Smooth muscle cell (in vitro differentiated cells): ENCODE measurements around the gene RPH3AL. TPM values are rescaled to one million over a fixed set of nuclear protein-coding genes. Genes with fewer than 3 reads are reported as not detected.

Experiments used
- DNase-seq: peaks from one replicate; lab custom pipeline; 2025; ENCODE audit not compliant: unreplicated experiment; lab: John Stamatoyannopoulos, UW
- H2AFZ ChIP-seq: fragments of 200-600 bp; sonication (generic); 2 replicates; pipeline ENCODE4 v1.6.0; 2016; ENCODE audit warnings: antibody characterized with exemption, low read depth, mild to moderate bottlenecking
- H3F3A ChIP-seq: fragments of 200-600 bp; sonication (generic); 2 replicates; pipeline ENCODE4 v1.6.0; 2017; ENCODE audit warnings: antibody characterized with exemption, low read depth
- H3K27ac ChIP-seq: fragments of 200-600 bp; sonication (generic); 2 replicates; pipeline ENCODE4 v1.5.1; 2016; ENCODE audit warnings: low read depth, mild to moderate bottlenecking
- H3K27me3 ChIP-seq: fragments of 200-600 bp; sonication (generic); 2 replicates; pipeline ENCODE4 v1.6.1; 2016; ENCODE audit warnings: low read depth, mild to moderate bottlenecking
- H3K36me3 ChIP-seq: fragments of 200-600 bp; sonication (generic); 2 replicates; pipeline ENCODE4 v1.5.1; 2016; ENCODE audit warnings: low read depth
- H3K4me1 ChIP-seq: fragments of 200-600 bp; sonication (generic); 2 replicates; pipeline ENCODE4 v1.5.1; 2016; ENCODE audit warnings: low read depth
- H3K4me2 ChIP-seq: fragments of 200-600 bp; sonication (generic); 2 replicates; pipeline ENCODE4 v1.6.0; 2016; ENCODE audit warnings: mild to moderate bottlenecking
- H3K4me3 ChIP-seq: fragments of 200-600 bp; sonication (generic); 2 replicates; pipeline ENCODE4 v1.5.1; 2016; ENCODE audit warnings: mild to moderate bottlenecking
- H3K79me2 ChIP-seq: fragments of 200-600 bp; sonication (generic); 2 replicates; pipeline ENCODE4 v1.6.0; 2016; ENCODE audit warnings: low read depth, mild to moderate bottlenecking
- H3K9ac ChIP-seq: fragments of 200-600 bp; sonication (generic); 2 replicates; pipeline ENCODE4 v1.6.0; 2016; ENCODE audit warnings: low read depth
- H3K9me3 ChIP-seq: fragments of 200-600 bp; sonication (generic); replicated peaks from 2 replicates; pipeline ENCODE4 v1.5.1; 2016; ENCODE audit warnings: low read depth
- H4K20me1 ChIP-seq: fragments of 200-600 bp; sonication (generic); 2 replicates; pipeline ENCODE4 v1.6.0; 2016; ENCODE audit warnings: low read depth
- CTCF ChIP-seq: fragments of 200-600 bp; sonication (generic); IDR thresholded peaks from 2 replicates; pipeline ENCODE4 v1.5.1; 2017; ENCODE audit warnings: borderline replicate concordance, mild to moderate bottlenecking, antibody characterized with exemption; ENCODE audit not compliant: insufficient read depth, poor library complexity, severe bottlenecking
- WGBS: methylation state at CpG from one replicate; pipeline ENCODE4 v1.1.7; 2016; ENCODE audit warnings: low lambda C conversion rate; 5-methylcytosine and 5-hydroxymethylcytosine counted together
- polyA plus RNA-seq: library from polyadenylated mRNA; unstranded; fragments of >200 nt; fragmentation: Nextera tagmentation; extraction: Ambion mirVana; gene quantifications from 2 replicates; pipeline ENCODE4 v1.2.1, GENCODE V29; 2016
- total RNA-seq: library from RNA; depleted of rRNA; stranded (reverse); fragments of >200 nt; gene quantifications from 2 replicates; pipeline ENCODE4 v1.2.3, GENCODE V29; 2014

The RPH3AL gene
- total and polyA plus RNA-seq, 2 experiments from 2014 or later: 1.8 to 3.3 TPM

GRCh38 chr17:296379-296778, 56.2 kb downstream of the RPH3AL start:
- H3K4me1 ChIP-seq: no peaks in the 10 kb centered on the region
- no peak overlapping the region for H3K9ac ChIP-seq
- DNase-seq: no peak
- no peaks in the 10 kb centered on the region for H3K27me3 ChIP-seq
- no peaks in the 10 kb centered on the region for H4K20me1 ChIP-seq
- H3K36me3 ChIP-seq: no peaks in the 10 kb centered on the region
- no peak for TF ChIP-seq CTCF
- no peak overlapping the region for H3K27ac ChIP-seq
- H3K4me3 ChIP-seq: no peak overlapping the region
- H2AFZ ChIP-seq: no peak overlapping the region
- no peaks in the 10 kb centered on the region for H3F3A ChIP-seq
- no peak overlapping the region for H3K4me2 ChIP-seq
- H3K79me2 ChIP-seq: no peaks in the 10 kb centered on the region
- H3K9me3 ChIP-seq: no peaks in the 10 kb centered on the region
- 87% methylated on average over 15 of the region's 15 CpGs for WGBS

- Histone ChIP-seq H3K9ac (no peak overlapping the region), H3K36me3 (no peaks in the 10 kb centered on the region), H3K79me2 (no peaks in the 10 kb centered on the region), H3K4me3 (no peak overlapping the region), H3F3A (no peaks in the 10 kb centered on the region), H3K27me3 (no peaks in the 10 kb centered on the region), H3K9me3 (no peaks in the 10 kb centered on the region), H3K4me2 (no peak overlapping the region), H4K20me1 (no peaks in the 10 kb centered on the region), H3K27ac (no peak overlapping the region), H3K4me1 (no peaks in the 10 kb centered on the region), H2AFZ (no peak overlapping the region)
- no peak for DNase-seq
- WGBS: 88% methylated on average over 29 of the region's 29 CpGs
- TF ChIP-seq CTCF: no peak
Observed at GRCh38 chr17:292531-293382, 59.9 kb downstream of the RPH3AL start.

- no peak for DNase-seq
- Histone ChIP-seq H3K27me3 (no peaks in the 10 kb centered on the region), H3K27ac (no peak overlapping the region), H3F3A (no peaks in the 10 kb centered on the region), H3K4me1 (no peaks in the 10 kb centered on the region), H3K36me3 (no peaks in the 10 kb centered on the region), H3K4me2 (no peak overlapping the region), H3K4me3 (no peak overlapping the region), H2AFZ (no peak overlapping the region), H3K79me2 (no peaks in the 10 kb centered on the region), H3K9me3 (no peaks in the 10 kb centered on the region), H4K20me1 (no peaks in the 10 kb centered on the region), H3K9ac (no peak overlapping the region)
- TF ChIP-seq CTCF: no peak
- 93% methylated on average over 10 of the region's 10 CpGs for WGBS
Observed at GRCh38 chr17:292016-292415, 60.6 kb downstream of the RPH3AL start.

GRCh38 chr17:291587-291986, 61.0 kb downstream of the RPH3AL start:
- no peak for TF ChIP-seq CTCF
- Histone ChIP-seq H3K36me3 (no peaks in the 10 kb centered on the region), H3K4me3 (no peak overlapping the region), H3K9me3 (no peaks in the 10 kb centered on the region), H3K4me1 (no peaks in the 10 kb centered on the region), H3F3A (no peaks in the 10 kb centered on the region), H3K4me2 (no peak overlapping the region), H4K20me1 (no peaks in the 10 kb centered on the region), H3K9ac (no peak overlapping the region), H3K79me2 (no peaks in the 10 kb centered on the region), H3K27me3 (no peaks in the 10 kb centered on the region), H3K27ac (no peak overlapping the region), H2AFZ (no peak overlapping the region)
- 75% methylated on average over 7 of the region's 7 CpGs for WGBS
- DNase-seq: no peak
